ENCODE data around the gene RAPGEF6. TPM values are rescaled to one million over a fixed set of nuclear protein-coding genes. Genes with fewer than 3 reads are reported as not detected.
"Not testable (repeated sequence)": the region's sequence is repeated elsewhere in the genome, so short reads cannot be mapped to it uniquely, and the experiment has no call there.

The RAPGEF6 gene
- polyA plus RNA-seq, 4 donors, result 12.4 to 17.8 (median 16.2) TPM

GRCh38 chr5:131609774-131610173 lies 25.3 kb downstream of the RAPGEF6 start:
- no peak for DNase-seq (ENCODE audit: low read depth in 4 of 4, low spot score in 3 of 4)

GRCh38 chr5:131608597-131608996 lies 26.4 kb downstream of the RAPGEF6 start:
- DNase-seq (ENCODE audit: low read depth in 4 of 4, low spot score in 3 of 4), result no peak

GRCh38 chr5:131607903-131608540 lies 27.0 kb downstream of the RAPGEF6 start:
- DNase-seq (ENCODE audit: low read depth in 4 of 4, low spot score in 3 of 4), result no peak

- no peak for DNase-seq (ENCODE audit: low read depth in 4 of 4, low spot score in 3 of 4)
Measured at GRCh38 chr5:131607418-131607817, 27.6 kb downstream of the RAPGEF6 start.

- no peak for DNase-seq (ENCODE audit: low read depth in 4 of 4, low spot score in 3 of 4)
Measured at GRCh38 chr5:131605086-131605485, 29.9 kb downstream of the RAPGEF6 start.

- no peak for DNase-seq (ENCODE audit: low read depth in 4 of 4, low spot score in 3 of 4)
Measured at GRCh38 chr5:131595088-131596033, 39.7 kb downstream of the RAPGEF6 start.

GRCh38 chr5:131593921-131594320 lies 41.1 kb downstream of the RAPGEF6 start:
- DNase-seq (ENCODE audit: low read depth in 4 of 4, low spot score in 3 of 4), result no peak

GRCh38 chr5:131593436-131593835 lies 41.6 kb downstream of the RAPGEF6 start:
- not testable (repeated sequence) for DNase-seq (ENCODE audit: low read depth in 4 of 4, low spot score in 3 of 4)

- DNase-seq (ENCODE audit: low read depth in 4 of 4, low spot score in 3 of 4), result peak; percentile 14 to 39 (median 20)
Measured at GRCh38 chr5:131589510-131590348, 45.3 kb downstream of the RAPGEF6 start.

GRCh38 chr5:131587541-131587940 lies 47.5 kb downstream of the RAPGEF6 start:
- no peak for DNase-seq (ENCODE audit: low read depth in 4 of 4, low spot score in 3 of 4)

GRCh38 chr5:131581702-131582101 lies 53.3 kb downstream of the RAPGEF6 start:
- DNase-seq (ENCODE audit: low read depth in 4 of 4, low spot score in 3 of 4), result no peak

GRCh38 chr5:131579917-131580671 lies 54.9 kb downstream of the RAPGEF6 start:
- no peak for DNase-seq (ENCODE audit: low read depth in 4 of 4, low spot score in 3 of 4)

- DNase-seq (ENCODE audit: low read depth in 4 of 4, low spot score in 3 of 4), result no peak
Measured at GRCh38 chr5:131575660-131576227, 59.3 kb downstream of the RAPGEF6 start.

- DNase-seq (ENCODE audit: low read depth in 4 of 4, low spot score in 3 of 4), result no peak
Measured at GRCh38 chr5:131571669-131572168, 63.3 kb downstream of the RAPGEF6 start.

- DNase-seq (ENCODE audit: low read depth in 4 of 4, low spot score in 3 of 4), result no peak
Measured at GRCh38 chr5:131570757-131571156, 64.3 kb downstream of the RAPGEF6 start.

- no peak for DNase-seq (ENCODE audit: low read depth in 4 of 4, low spot score in 3 of 4)
Measured at GRCh38 chr5:131564229-131564652, 70.8 kb downstream of the RAPGEF6 start.

GRCh38 chr5:131563434-131564228 lies 71.4 kb downstream of the RAPGEF6 start:
- no peak for DNase-seq (ENCODE audit: low read depth in 4 of 4, low spot score in 3 of 4)

GRCh38 chr5:131550606-131551005 lies 84.4 kb downstream of the RAPGEF6 start:
- DNase-seq (ENCODE audit: low read depth in 4 of 4, low spot score in 3 of 4), result no peak

GRCh38 chr5:131548176-131548575 lies 86.9 kb downstream of the RAPGEF6 start:
- no peak for DNase-seq (ENCODE audit: low read depth in 4 of 4, low spot score in 3 of 4)
